ENCODE data around the gene GRAP2. TPM values are rescaled to one million over a fixed set of nuclear protein-coding genes. Genes with fewer than 3 reads are reported as not detected.
A peak's percentile ranks its signal among the peaks of the same experiment; 100 is the strongest.

The GRAP2 gene
- total RNA-seq, 3 donors from 2014 or later = 0.66 to 8.0 (median 3.5) TPM

DNA sequence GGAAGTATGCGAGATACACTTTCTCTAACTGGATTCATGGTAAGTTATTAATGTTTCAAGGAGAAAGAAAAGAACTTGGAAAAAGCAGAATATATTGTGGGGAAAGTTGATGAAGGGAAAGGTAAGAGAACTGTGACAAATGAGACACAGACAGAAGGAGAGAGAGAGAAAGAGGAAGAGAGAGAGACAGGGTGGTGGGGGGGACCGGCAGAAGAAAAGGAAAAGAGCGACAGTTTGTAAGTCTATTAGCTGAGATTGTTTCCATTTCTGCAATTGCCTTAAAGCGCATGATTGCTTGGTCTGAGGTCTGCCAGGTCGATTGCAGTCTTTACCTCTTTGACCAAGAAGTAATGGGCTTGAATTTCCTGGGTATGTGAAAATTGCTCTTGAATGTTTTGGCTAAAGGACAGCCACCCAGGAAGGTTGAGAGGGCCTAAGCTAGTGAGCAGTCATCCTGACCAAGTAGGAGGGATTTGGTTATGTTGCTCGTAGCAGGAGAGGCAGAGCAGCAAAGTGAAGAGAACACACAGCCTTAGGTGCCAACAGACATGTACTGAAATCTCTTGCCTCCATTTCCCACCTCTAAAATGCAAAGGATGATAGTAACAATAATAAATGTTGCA lies 35.8 kb downstream of the GRAP2 start:
- H3K4me3 ChIP-seq = no peak overlapping the region
- intact Hi-C loops (cut with DNase I; ENCODE audit: low total_unique reads) = no loop called here
- H3K9me3 ChIP-seq = no peaks in the 10 kb centered on the region
- no peak overlapping the region for H3K27ac ChIP-seq
- H3K36me3 ChIP-seq = no peaks in the 10 kb centered on the region
- H3K27me3 ChIP-seq = no peaks in the 10 kb centered on the region
- DNase-seq (ENCODE audit: low spot score in 2 of 2) = no peak
- no peaks in the 10 kb centered on the region for H3K4me1 ChIP-seq
- TF ChIP-seq POLR2AphosphoS5 (IDR thresholded peaks at IDR 0.05) = no peak
- TF ChIP-seq, protein P1, sequence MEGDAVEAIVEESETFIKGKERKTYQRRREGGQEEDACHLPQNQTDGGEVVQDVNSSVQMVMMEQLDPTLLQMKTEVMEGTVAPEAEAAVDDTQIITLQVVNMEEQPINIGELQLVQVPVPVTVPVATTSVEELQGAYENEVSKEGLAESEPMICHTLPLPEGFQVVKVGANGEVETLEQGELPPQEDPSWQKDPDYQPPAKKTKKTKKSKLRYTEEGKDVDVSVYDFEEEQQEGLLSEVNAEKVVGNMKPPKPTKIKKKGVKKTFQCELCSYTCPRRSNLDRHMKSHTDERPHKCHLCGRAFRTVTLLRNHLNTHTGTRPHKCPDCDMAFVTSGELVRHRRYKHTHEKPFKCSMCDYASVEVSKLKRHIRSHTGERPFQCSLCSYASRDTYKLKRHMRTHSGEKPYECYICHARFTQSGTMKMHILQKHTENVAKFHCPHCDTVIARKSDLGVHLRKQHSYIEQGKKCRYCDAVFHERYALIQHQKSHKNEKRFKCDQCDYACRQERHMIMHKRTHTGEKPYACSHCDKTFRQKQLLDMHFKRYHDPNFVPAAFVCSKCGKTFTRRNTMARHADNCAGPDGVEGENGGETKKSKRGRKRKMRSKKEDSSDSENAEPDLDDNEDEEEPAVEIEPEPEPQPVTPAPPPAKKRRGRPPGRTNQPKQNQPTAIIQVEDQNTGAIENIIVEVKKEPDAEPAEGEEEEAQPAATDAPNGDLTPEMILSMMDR (IDR thresholded peaks at IDR 0.05) = no peak

DNA sequence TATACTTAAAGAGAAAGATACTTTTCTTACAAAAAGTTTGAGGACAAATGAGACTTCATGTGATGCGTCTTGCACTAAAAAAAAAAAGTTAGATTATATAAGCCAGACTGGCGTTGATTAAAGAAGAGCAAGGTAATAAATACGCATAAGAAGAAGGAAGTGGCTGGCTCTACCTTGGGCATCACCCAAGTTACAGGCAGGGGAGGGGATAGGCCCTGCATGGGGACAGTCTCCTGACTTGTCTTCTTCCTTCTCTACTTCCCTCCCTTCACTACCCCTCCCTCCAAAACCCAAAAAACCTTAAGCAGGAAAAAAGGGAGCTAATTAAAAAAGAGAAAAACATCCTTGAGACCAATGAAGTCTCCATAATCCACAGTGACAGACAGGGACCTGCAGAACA lies 37.0 kb downstream of the GRAP2 start:
- H3K36me3 ChIP-seq = no peaks in the 10 kb centered on the region
- no peak overlapping the region for H3K27ac ChIP-seq
- no peak for DNase-seq (ENCODE audit: low spot score in 2 of 2)
- no peak overlapping the region for H3K4me3 ChIP-seq
- intact Hi-C loops (cut with DNase I; ENCODE audit: low total_unique reads) = no loop called here
- H3K27me3 ChIP-seq = no peaks in the 10 kb centered on the region
- H3K9me3 ChIP-seq = no peaks in the 10 kb centered on the region
- TF ChIP-seq POLR2A (IDR thresholded peaks at IDR 0.05) = no peak
- TF ChIP-seq, protein P1 (IDR thresholded peaks at IDR 0.05) = no peak
- no peak for TF ChIP-seq POLR2AphosphoS5 (IDR thresholded peaks at IDR 0.05)
- no peaks in the 10 kb centered on the region for H3K4me1 ChIP-seq

DNA sequence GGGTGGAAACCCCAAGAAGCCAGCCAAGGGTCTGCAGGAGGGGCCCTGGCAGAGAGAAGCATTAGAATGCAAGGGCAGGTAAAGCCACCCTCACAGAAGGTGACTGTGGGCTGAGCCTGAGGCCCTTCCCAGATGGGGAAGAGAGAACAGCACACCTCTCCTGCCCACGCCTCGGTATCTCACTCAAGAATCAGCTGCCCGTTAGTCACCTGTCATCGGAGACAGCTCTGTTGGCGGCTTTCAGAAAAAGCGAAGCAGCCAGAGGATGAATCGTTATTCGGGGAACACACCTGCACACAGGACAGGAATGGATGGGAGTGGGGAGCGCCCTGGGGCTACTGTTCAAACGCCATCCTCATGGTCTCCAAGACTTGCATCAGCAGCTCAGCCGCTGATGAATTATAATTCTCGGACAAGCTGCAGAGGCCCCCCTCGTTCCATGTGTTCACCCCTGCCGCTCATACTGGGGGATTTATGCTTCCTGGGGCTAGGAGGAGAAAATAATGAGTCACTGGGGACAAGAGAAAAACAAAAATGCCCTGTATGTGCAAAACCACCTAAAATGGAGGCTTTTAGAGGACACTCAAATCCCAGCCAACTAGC lies 37.7 kb downstream of the GRAP2 start:
- H3K27me3 ChIP-seq = no peaks in the 10 kb centered on the region
- no peak overlapping the region for H3K4me3 ChIP-seq
- H3K36me3 ChIP-seq = no peaks in the 10 kb centered on the region
- no peaks in the 10 kb centered on the region for H3K9me3 ChIP-seq
- no peaks in the 10 kb centered on the region for H3K4me1 ChIP-seq
- TF ChIP-seq, protein P1 (IDR thresholded peaks at IDR 0.05) = no peak
- TF ChIP-seq POLR2AphosphoS5 (IDR thresholded peaks at IDR 0.05) = no peak
- no peak for TF ChIP-seq POLR2A (IDR thresholded peaks at IDR 0.05)
- DNase-seq (ENCODE audit: low spot score in 2 of 2) = no peak
- intact Hi-C loops (cut with DNase I; ENCODE audit: low total_unique reads) = no loop called here
- H3K27ac ChIP-seq = peak overlapping the region in 1 of 2 donors; percentile 25

DNA sequence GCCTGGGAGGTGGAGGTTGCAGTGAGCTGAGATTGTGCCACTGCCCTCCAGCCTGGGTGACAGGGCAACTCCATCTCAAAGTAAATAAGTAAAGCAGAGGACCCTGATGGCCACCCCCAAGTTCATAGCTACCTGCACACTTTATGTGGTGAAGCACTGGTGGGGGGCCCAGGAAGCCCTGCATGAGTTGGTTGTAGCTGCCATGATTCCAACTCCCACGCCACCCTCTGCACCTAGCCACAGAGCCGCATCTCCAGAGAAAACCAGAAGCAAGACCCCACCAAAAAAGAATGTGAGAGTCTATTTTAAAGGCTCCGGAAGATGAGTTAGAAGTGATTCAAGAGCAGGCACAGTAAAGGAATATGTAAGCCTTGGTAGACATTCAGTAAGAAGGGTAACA lies 38.9 kb downstream of the GRAP2 start:
- H3K4me3 ChIP-seq = no peak overlapping the region
- intact Hi-C loops (cut with DNase I; ENCODE audit: low total_unique reads) = no loop called here
- TF ChIP-seq, protein P1 (IDR thresholded peaks at IDR 0.05) = no peak
- TF ChIP-seq POLR2A (IDR thresholded peaks at IDR 0.05) = no peak
- TF ChIP-seq POLR2AphosphoS5 (IDR thresholded peaks at IDR 0.05) = no peak
- no peaks in the 10 kb centered on the region for H3K4me1 ChIP-seq
- no peaks in the 10 kb centered on the region for H3K27me3 ChIP-seq
- no peak overlapping the region for H3K27ac ChIP-seq
- H3K9me3 ChIP-seq = no peaks in the 10 kb centered on the region
- no peak for DNase-seq (ENCODE audit: low spot score in 2 of 2)
- no peaks in the 10 kb centered on the region for H3K36me3 ChIP-seq

DNA sequence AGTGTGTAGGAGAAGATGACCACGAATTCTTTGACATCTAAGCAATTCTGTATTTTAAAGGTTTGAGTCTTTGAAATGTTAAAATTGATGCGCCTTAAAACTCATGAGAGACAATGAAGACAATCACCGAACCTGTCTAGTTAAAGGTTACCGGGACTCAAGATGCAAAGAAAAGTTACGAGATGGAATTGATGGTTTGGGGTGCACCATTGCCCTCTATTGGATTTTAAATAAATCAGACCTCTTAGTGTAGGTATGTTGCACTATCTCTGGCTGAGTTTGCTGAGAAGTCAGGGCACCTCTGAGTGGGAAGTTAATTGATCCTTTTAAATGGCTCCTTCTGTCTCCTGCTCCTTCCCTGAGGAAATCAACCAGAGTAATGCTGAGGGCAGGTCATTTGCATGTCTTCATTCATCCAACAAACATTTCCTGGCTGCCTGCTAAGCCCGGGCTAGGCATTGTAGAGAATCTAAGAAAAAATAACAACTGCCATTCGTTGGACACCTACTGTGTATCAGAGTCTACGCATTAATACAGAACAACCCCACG lies 39.9 kb downstream of the GRAP2 start:
- intact Hi-C loops (cut with DNase I; ENCODE audit: low total_unique reads) = no loop called here
- H3K36me3 ChIP-seq = no peaks in the 10 kb centered on the region
- no peaks in the 10 kb centered on the region for H3K9me3 ChIP-seq
- no peaks in the 10 kb centered on the region for H3K4me1 ChIP-seq
- TF ChIP-seq, protein P1 (IDR thresholded peaks at IDR 0.05) = no peak
- TF ChIP-seq POLR2A (IDR thresholded peaks at IDR 0.05) (no peak), POLR2AphosphoS5 (IDR thresholded peaks at IDR 0.05) (no peak)
- H3K27ac ChIP-seq = no peak overlapping the region
- no peaks in the 10 kb centered on the region for H3K27me3 ChIP-seq
- no peak overlapping the region for H3K4me3 ChIP-seq
- no peak for DNase-seq (ENCODE audit: low spot score in 2 of 2)

Measured in breast epithelium (tissue), 4 donors.